Endodermal cell (in vitro differentiated cells): ENCODE results near the gene SLC9A5. TPM values are rescaled to one million over a fixed set of nuclear protein-coding genes. Genes with fewer than 3 reads are reported as not detected.

Source experiments
- DNase-seq: peaks from one replicate; pipeline ENCODE4 v3.0.0-alpha.2; 2017
- H3K27ac ChIP-seq: 2 replicates; pipeline ENCODE4 v1.5.1; 2013; ENCODE audit warnings: mild to moderate bottlenecking, low read depth, low read length, moderate library complexity
- H3K27me3 ChIP-seq: 2 replicates; pipeline ENCODE4 v1.6.1; 2013; ENCODE audit warnings: mild to moderate bottlenecking, low read length, moderate library complexity; ENCODE audit not compliant: insufficient read depth, control insufficient read depth, poor library complexity, severe bottlenecking
- H3K36me3 ChIP-seq: 2 replicates; pipeline ENCODE4 v1.7.0; 2013; ENCODE audit warnings: mild to moderate bottlenecking, low read length, moderate library complexity; ENCODE audit not compliant: control insufficient read depth, insufficient read depth
- H3K4me1 ChIP-seq: one replicate; pipeline ENCODE4 v1.7.0; 2013; ENCODE audit warnings: low read length; ENCODE audit not compliant: control insufficient read depth, insufficient read depth
- H3K4me3 ChIP-seq: 2 replicates; pipeline ENCODE4 v1.5.1; 2013; ENCODE audit warnings: mild to moderate bottlenecking, low read length, moderate library complexity
- H3K9ac ChIP-seq: 2 replicates; pipeline ENCODE4 v1.6.1; 2013; ENCODE audit warnings: mild to moderate bottlenecking, low read length, moderate library complexity; ENCODE audit not compliant: poor library complexity, severe bottlenecking; ENCODE audit errors: extremely low read depth
- H3K9me3 ChIP-seq: 2 replicates; pipeline ENCODE4 v1.6.1; 2013; ENCODE audit warnings: mild to moderate bottlenecking, low read length, moderate library complexity; ENCODE audit not compliant: control insufficient read depth
- H3K27ac Mint-ChIP-seq: 2 replicates; pipeline ENCODE4 v1.8.0; 2020; ENCODE audit warnings: mixed read lengths
- H3K27me3 Mint-ChIP-seq: 2 replicates; pipeline ENCODE4 v1.8.0; 2021; ENCODE audit warnings: mild to moderate bottlenecking, mixed read lengths; ENCODE audit not compliant: insufficient read depth
- H3K36me3 Mint-ChIP-seq: 2 replicates; pipeline ENCODE4 v1.8.0; 2020; ENCODE audit warnings: low read depth, mixed read lengths
- H3K4me1 Mint-ChIP-seq: 2 replicates; pipeline ENCODE4 v1.8.0; 2020; ENCODE audit warnings: mixed read lengths
- H3K4me3 Mint-ChIP-seq: 2 replicates; pipeline ENCODE4 v1.8.0; 2020; ENCODE audit warnings: mild to moderate bottlenecking, moderate library complexity, mixed read lengths
- H3K9me3 Mint-ChIP-seq: 2 replicates; pipeline ENCODE4 v1.8.0; 2020; ENCODE audit warnings: mild to moderate bottlenecking, mixed read lengths
- WGBS, 2 experiments: methylation state at CpG; one replicate each; pipeline versions ENCODE4 v1.1.5 to v1.1.7; 2013; ENCODE audit warnings: missing lambda C conversion rate in 2 of 2, mixed read lengths in 1 of 2; ENCODE audit not compliant: insufficient coverage in 1 of 2, insufficient read length in 1 of 2; 5-methylcytosine and 5-hydroxymethylcytosine counted together
- total RNA-seq, 2 donors: library from RNA; stranded (reverse); fragmentation: NEBNext Ultra II Directional in 1 of 2; extraction: Animal tissue kit (Norgen Biotek cat#: 25700) in 1 of 2; gene quantifications; 2 replicates in 1 of 2; 3 replicates in 1 of 2; pipeline ENCODE4 v1.2.1, GENCODE V29; 2021
- TF ChIP-seq, protein P1 (sequence below): fragments of 200-600 bp; sonication (generic); conservative IDR thresholded peaks from 2 replicates; pipeline ENCODE4 v1.5.0; 2021; ENCODE audit warnings: antibody characterized with exemption, mild to moderate bottlenecking

The SLC9A5 gene
- total RNA-seq, 2 donors from 2014 or later: 8.9 to 9.0 TPM

DNA sequence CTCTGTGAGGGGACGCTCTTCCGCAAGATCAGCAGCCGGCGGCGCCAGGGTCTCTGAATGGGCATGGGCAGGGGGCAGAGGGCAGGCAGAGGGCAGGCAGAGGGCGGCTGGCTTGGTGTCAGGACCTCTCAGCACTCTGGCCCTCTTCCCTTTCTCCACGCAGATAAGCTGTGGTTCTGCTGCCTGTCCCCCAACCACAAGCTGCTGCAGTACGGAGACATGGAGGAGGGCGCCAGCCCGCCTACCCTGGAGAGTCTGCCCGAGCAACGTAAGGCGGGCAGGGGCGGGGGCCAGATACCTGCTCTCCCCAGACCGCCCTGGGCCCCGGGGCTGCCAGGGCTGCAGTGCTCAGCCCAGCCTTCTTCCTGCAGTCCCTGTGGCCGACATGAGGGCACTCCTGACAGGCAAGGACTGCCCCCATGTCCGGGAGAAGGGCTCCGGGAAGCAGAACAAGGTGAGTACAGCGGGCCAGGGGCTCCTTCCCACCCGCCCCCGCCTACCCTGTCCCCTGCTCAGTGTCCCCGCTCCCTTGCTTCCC, 45.8 kb upstream of the SLC9A5 start:
- 93 to 96% methylated on average over 17 to 23 of the region's 23 CpGs for WGBS, 2 experiments
- no peak overlapping the region for H3K27ac Mint-ChIP-seq

DNA sequence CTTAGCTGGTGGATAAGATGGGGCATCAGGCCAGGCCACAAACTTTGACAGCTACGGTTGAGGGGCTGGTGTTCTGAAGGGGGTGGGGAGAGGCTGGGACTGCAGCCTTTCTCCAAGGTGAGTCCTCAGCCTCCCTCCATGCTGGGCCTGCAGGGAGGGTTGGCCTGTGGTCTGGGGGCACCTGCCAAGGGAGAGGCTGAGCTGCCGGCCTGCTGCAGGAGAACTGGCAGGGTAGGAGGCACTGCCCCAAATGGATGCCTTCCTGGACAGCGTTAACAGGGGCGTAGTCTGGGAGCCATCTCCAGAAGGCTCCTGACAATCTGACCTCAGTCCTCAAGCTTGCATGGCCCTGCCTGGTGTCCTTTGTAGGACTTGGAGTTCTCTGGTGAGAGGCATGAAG, 44.7 kb upstream of the SLC9A5 start:
- Histone ChIP-seq H3K27ac (no peak overlapping the region), H3K27me3 (no peaks in the 10 kb centered on the region), H3K4me3 (no peak overlapping the region), H3K9ac (no peak overlapping the region), H3K4me1 (peaks cover 5% of the 10 kb centered on the region), H3K36me3 (peaks cover 20% of the 10 kb centered on the region), H3K9me3 (no peaks in the 10 kb centered on the region)
- Mint-ChIP-seq H3K36me3 (peaks cover 6% of the 10 kb centered on the region), H3K4me1 (peaks cover 10% of the 10 kb centered on the region), H3K4me3 (no peak overlapping the region), H3K9me3 (no peaks in the 10 kb centered on the region), H3K27me3 (peaks cover under 1% of the 10 kb centered on the region), H3K27ac (no peak overlapping the region)
- TF ChIP-seq, protein P1, sequence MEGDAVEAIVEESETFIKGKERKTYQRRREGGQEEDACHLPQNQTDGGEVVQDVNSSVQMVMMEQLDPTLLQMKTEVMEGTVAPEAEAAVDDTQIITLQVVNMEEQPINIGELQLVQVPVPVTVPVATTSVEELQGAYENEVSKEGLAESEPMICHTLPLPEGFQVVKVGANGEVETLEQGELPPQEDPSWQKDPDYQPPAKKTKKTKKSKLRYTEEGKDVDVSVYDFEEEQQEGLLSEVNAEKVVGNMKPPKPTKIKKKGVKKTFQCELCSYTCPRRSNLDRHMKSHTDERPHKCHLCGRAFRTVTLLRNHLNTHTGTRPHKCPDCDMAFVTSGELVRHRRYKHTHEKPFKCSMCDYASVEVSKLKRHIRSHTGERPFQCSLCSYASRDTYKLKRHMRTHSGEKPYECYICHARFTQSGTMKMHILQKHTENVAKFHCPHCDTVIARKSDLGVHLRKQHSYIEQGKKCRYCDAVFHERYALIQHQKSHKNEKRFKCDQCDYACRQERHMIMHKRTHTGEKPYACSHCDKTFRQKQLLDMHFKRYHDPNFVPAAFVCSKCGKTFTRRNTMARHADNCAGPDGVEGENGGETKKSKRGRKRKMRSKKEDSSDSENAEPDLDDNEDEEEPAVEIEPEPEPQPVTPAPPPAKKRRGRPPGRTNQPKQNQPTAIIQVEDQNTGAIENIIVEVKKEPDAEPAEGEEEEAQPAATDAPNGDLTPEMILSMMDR: no peak
- WGBS, 2 experiments: 88 to 92% methylated on average over 4 of the region's 4 CpGs
- no peak for DNase-seq

More for the DNA sequence above, 45.8 kb upstream of the SLC9A5 start:
- H3K4me1 Mint-ChIP-seq: peaks cover 10% of the 10 kb centered on the region
- H3K27me3 Mint-ChIP-seq: no peaks in the 10 kb centered on the region
- no peak overlapping the region for H3K9ac ChIP-seq
- peaks cover 30% of the 10 kb centered on the region for H3K36me3 ChIP-seq
- no peak for DNase-seq
- peaks cover 8% of the 10 kb centered on the region for H3K36me3 Mint-ChIP-seq
- no peaks in the 10 kb centered on the region for H3K9me3 ChIP-seq
- no peak overlapping the region for H3K4me3 Mint-ChIP-seq
- TF ChIP-seq, protein P1: no peak
- no peaks in the 10 kb centered on the region for H3K9me3 Mint-ChIP-seq
- H3K27ac ChIP-seq: no peak overlapping the region
- no peaks in the 10 kb centered on the region for H3K27me3 ChIP-seq
- peaks cover 5% of the 10 kb centered on the region for H3K4me1 ChIP-seq
- no peak overlapping the region for H3K4me3 ChIP-seq

DNA sequence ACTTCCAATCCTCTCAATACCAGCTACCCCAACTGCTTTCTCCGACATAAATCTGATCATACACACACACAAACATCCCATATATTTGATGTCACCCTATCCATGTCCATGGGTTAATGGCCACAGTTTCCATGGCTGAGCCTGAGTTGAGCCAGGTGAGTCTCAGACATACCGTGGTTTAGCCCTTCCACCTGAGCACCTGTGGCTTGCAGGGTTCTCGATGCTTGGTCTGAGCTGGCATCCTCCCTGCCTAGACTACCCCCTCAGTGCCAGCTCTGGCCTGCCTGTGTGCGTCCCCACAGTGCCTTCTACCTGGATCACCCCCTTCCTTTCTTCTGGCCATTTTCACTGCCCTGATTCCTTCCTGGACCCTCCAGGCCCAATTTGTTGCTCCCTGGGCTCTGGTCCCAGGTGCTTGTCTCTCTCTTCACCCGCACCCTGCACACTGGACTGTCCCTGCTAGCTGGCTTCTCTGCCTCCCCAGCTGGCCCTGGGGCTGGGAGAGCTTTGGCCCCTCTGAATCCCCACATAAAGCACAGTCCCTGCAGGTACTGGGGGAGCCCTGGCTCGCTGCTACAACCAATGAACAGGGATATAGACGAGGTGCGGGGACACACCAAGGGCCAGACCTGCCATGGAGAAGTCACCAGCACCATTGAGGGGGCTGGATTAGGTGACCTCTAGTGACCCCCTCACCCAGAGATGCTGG, 42.5 kb upstream of the SLC9A5 start:
- peaks cover 5% of the 10 kb centered on the region for H3K4me1 ChIP-seq
- H3K9me3 Mint-ChIP-seq: no peaks in the 10 kb centered on the region
- no peak overlapping the region for H3K27ac Mint-ChIP-seq
- no peak overlapping the region for H3K9ac ChIP-seq
- peak overlapping the region; percentile 34 for H3K27ac ChIP-seq
- peaks cover 4% of the 10 kb centered on the region for H3K36me3 Mint-ChIP-seq
- WGBS, 2 experiments: 91 to 96% methylated on average over 7 to 8 of the region's 8 CpGs
- no peaks in the 10 kb centered on the region for H3K27me3 ChIP-seq
- no peak overlapping the region for H3K4me3 ChIP-seq
- peaks cover 7% of the 10 kb centered on the region for H3K27me3 Mint-ChIP-seq
- H3K4me1 Mint-ChIP-seq: peaks cover 8% of the 10 kb centered on the region
- no peak for DNase-seq
- peaks cover 15% of the 10 kb centered on the region for H3K36me3 ChIP-seq
- no peak overlapping the region for H3K4me3 Mint-ChIP-seq
- H3K9me3 ChIP-seq: no peaks in the 10 kb centered on the region
- TF ChIP-seq, protein P1: no peak
